Measurements from ENCODE around the gene MYOCOS.
"Not testable (repeated sequence)": the region's sequence is repeated elsewhere in the genome, so short reads cannot be mapped to it uniquely, and the experiment has no call there.

Gene MYOCOS

GRCh38 chr1:171600862-171601261 is 21.2 kb upstream of the MYOCOS start:
- TF ChIP-seq, protein P1, sequence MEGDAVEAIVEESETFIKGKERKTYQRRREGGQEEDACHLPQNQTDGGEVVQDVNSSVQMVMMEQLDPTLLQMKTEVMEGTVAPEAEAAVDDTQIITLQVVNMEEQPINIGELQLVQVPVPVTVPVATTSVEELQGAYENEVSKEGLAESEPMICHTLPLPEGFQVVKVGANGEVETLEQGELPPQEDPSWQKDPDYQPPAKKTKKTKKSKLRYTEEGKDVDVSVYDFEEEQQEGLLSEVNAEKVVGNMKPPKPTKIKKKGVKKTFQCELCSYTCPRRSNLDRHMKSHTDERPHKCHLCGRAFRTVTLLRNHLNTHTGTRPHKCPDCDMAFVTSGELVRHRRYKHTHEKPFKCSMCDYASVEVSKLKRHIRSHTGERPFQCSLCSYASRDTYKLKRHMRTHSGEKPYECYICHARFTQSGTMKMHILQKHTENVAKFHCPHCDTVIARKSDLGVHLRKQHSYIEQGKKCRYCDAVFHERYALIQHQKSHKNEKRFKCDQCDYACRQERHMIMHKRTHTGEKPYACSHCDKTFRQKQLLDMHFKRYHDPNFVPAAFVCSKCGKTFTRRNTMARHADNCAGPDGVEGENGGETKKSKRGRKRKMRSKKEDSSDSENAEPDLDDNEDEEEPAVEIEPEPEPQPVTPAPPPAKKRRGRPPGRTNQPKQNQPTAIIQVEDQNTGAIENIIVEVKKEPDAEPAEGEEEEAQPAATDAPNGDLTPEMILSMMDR (IDR thresholded peaks at IDR 0.05; ENCODE audit: insufficient read depth, low read length) = no peak
- TF ChIP-seq, protein P2, sequence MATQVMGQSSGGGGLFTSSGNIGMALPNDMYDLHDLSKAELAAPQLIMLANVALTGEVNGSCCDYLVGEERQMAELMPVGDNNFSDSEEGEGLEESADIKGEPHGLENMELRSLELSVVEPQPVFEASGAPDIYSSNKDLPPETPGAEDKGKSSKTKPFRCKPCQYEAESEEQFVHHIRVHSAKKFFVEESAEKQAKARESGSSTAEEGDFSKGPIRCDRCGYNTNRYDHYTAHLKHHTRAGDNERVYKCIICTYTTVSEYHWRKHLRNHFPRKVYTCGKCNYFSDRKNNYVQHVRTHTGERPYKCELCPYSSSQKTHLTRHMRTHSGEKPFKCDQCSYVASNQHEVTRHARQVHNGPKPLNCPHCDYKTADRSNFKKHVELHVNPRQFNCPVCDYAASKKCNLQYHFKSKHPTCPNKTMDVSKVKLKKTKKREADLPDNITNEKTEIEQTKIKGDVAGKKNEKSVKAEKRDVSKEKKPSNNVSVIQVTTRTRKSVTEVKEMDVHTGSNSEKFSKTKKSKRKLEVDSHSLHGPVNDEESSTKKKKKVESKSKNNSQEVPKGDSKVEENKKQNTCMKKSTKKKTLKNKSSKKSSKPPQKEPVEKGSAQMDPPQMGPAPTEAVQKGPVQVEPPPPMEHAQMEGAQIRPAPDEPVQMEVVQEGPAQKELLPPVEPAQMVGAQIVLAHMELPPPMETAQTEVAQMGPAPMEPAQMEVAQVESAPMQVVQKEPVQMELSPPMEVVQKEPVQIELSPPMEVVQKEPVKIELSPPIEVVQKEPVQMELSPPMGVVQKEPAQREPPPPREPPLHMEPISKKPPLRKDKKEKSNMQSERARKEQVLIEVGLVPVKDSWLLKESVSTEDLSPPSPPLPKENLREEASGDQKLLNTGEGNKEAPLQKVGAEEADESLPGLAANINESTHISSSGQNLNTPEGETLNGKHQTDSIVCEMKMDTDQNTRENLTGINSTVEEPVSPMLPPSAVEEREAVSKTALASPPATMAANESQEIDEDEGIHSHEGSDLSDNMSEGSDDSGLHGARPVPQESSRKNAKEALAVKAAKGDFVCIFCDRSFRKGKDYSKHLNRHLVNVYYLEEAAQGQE (IDR thresholded peaks at IDR 0.05; ENCODE audit: insufficient replicate concordance, low read depth) = no peak
- TF ChIP-seq GABPA (IDR thresholded peaks at IDR 0.05; ENCODE audit: low read depth) (no peak), POLR2AphosphoS5 (IDR thresholded peaks at IDR 0.05; ENCODE audit: low read depth) (no peak), SPI1 (IDR thresholded peaks at IDR 0.05; ENCODE audit: borderline replicate concordance, low read depth) (no peak)
- no peak for DNase-seq (ENCODE audit: low read depth in 1 of 2, low spot score in 1 of 2)
- H3K4me3 ChIP-seq (replicated peaks; ENCODE audit: insufficient read depth, low read length) = no peak overlapping the region
- no peaks in the 10 kb centered on the region for H3K27me3 ChIP-seq (ENCODE audit: insufficient read depth, poor library complexity, severe bottlenecking)
- no peak overlapping the region for H3K27ac ChIP-seq (replicated peaks)

DNA sequence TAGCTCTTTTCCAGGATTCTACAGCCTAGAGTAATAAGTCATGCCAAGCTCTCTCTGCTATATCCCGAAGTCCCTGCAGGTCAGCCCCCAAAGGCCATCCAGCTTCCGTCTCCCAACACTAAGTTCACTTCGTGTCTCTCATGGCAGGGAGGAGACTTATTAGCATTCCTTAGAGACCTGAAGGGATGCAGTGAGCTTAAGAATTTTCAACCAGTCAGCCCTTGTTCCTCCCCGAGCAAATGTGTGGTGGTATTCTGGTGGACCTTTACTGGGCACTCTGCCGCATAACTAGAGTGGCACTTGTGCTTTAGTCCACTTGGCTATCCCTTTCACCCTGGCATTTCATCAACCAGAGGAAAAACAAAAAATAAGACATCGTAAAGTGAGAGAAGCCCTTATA is 19.0 kb upstream of the MYOCOS start:
- not testable (repeated sequence) for DNase-seq (ENCODE audit: low read depth in 1 of 2, low spot score in 1 of 2); H3K4me3 ChIP-seq (replicated peaks; ENCODE audit: insufficient read depth, low read length); H3K27me3 ChIP-seq (ENCODE audit: insufficient read depth, poor library complexity, severe bottlenecking); H3K27ac ChIP-seq (replicated peaks)

GRCh38 chr1:171606402-171606941 is 15.6 kb upstream of the MYOCOS start:
- no peak overlapping the region for H3K27ac ChIP-seq (replicated peaks)
- no peak for DNase-seq (ENCODE audit: low read depth in 1 of 2, low spot score in 1 of 2)
- TF ChIP-seq POLR2AphosphoS5 (IDR thresholded peaks at IDR 0.05; ENCODE audit: low read depth) (no peak), GABPA (IDR thresholded peaks at IDR 0.05; ENCODE audit: low read depth) (no peak), SPI1 (IDR thresholded peaks at IDR 0.05; ENCODE audit: borderline replicate concordance, low read depth) (no peak)
- TF ChIP-seq, protein P1 (IDR thresholded peaks at IDR 0.05; ENCODE audit: insufficient read depth, low read length) = no peak
- TF ChIP-seq, protein P2 (IDR thresholded peaks at IDR 0.05; ENCODE audit: insufficient replicate concordance, low read depth) = no peak

GRCh38 chr1:171610385-171610784 is 11.7 kb upstream of the MYOCOS start:
- TF ChIP-seq, protein P2 (IDR thresholded peaks at IDR 0.05; ENCODE audit: insufficient replicate concordance, low read depth) = no peak
- TF ChIP-seq SPI1 (IDR thresholded peaks at IDR 0.05; ENCODE audit: borderline replicate concordance, low read depth) = peak; percentile 85
- H3K4me3 ChIP-seq (replicated peaks; ENCODE audit: insufficient read depth, low read length) = no peak overlapping the region
- H3K27ac ChIP-seq (replicated peaks) = peak overlapping the region; percentile 33
- peak; percentile 60 to 68 for DNase-seq (ENCODE audit: low read depth in 1 of 2, low spot score in 1 of 2)
- H3K27me3 ChIP-seq (ENCODE audit: insufficient read depth, poor library complexity, severe bottlenecking) = no peaks in the 10 kb centered on the region

More at GRCh38 chr1:171606402-171606941, 15.6 kb upstream of the MYOCOS start:
- Histone ChIP-seq H3K27me3 (ENCODE audit: insufficient read depth, poor library complexity, severe bottlenecking) (no peaks in the 10 kb centered on the region), H3K4me3 (replicated peaks; ENCODE audit: insufficient read depth, low read length) (no peak overlapping the region)
